Panc1 (cell line): ENCODE data around the gene RSPO3.

Experiments used
- CTCF ChIP-seq: fragments of 450-650 bp; IDR thresholded peaks from 2 replicates; pipeline ENCODE4 v1.5.1; 2017; ENCODE audit warnings: mild to moderate bottlenecking
- POLR2AphosphoS5 ChIP-seq: IDR thresholded peaks from 2 replicates; pipeline ENCODE4 v1.6.1; 2012; ENCODE audit warnings: mild to moderate bottlenecking, low read depth, low read length, moderate library complexity

GRCh38 chr6:127111526-127111925 lies 6.9 kb upstream of the RSPO3 start:
- TF ChIP-seq CTCF (no peak), POLR2AphosphoS5 (no peak)
